NCI-H524 (cell line): ENCODE data around the gene WDR45B.

ENCODE experiments used
- DNase-seq, 2 experiments: peaks; one replicate each; lab custom pipeline; 2025; lab: John Stamatoyannopoulos, UW

The WDR45B gene

DNA sequence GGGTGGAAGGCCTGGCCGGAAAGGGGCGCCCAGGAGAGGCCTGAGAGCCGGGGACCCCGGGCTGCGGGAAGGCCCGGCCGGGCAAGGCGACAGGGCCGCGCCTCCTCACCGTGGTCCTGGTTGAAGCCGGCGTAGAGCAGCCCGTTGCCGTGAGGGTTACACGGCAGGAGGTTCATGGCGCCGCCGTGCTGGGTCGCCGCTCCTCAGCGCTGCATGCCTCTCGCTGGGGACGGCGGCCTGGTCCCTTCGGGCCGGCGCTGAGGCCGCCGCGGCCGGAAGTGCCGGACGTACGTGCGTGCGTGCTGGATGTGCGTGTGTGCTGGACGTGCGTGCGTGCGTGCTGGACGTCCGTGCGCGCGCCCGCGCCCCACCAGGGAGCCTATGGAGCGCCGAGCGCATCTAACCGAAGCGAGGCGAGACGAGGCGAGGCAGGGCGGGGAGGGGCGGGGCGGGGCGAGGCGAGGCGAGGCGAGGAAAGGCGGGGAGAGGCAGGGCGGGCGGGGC, at the start of gene WDR45B:
Gene WDR45B, minus strand, starts transcription at position 280 of the 504 bp plus-strand sequence. Its CDS starts 104 bp downstream, at position 176.
- DNase-seq, result peak; percentile 14 to 74

DNA sequence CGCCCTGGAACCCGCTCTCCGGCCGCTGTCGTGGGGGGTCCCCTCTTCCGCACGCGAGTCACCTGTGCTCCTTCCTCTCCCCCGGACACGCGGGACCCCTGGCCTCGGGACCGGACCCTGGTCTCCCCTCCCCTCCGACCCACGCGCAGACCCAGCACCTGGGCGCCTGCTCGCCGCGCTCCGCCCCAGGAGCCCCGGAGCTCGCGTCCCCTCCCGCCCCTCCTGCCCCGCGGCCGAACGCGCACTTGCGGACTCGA, 49.5 kb upstream of the WDR45B start:
- no peak for DNase-seq

DNA sequence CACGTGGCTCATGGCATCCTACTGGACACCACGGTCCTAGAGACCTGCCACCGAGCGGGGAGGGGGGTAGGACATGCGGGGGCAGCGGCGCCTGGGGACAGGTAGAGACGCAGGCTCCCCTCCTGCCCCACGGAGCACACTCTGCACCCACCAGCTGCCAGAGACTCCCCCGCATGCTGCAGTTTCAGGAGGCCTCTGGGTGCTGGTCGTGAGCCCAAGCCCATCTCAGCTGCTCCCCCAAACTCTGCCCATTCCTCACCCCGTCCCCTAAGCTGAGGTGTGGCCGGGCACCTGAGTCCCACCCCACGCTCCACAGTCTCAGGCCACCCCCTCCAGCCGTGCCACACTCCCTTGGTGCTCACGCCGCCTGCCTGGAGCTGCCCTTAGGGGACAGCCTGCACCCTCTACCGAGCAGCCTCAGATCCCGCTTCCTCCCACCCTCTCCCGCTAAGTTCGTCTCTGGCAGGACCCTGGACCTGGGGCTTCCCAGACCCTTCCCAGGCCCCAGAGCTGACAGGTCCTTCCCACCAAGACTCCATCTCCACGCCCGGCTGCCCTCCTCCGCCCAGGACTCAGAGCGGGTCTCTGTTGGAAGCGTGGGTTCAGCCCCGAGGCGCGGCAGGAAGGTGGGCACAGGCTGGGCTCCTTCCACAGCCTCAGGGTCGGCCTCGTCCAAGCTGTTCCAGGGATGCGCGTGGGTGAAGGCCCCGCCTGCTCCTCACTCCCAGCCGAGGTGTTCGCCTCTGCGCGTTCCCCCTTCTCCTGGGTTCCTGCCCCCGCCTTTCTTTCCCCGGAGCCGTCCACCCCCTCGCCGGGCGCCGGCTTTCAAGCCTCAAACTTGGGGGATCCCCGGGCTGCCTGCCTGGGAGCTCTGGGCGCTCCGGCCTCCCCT, 48.9 kb upstream of the WDR45B start:
- no peak for DNase-seq

GRCh38 chr17:82696259-82696658, 48.0 kb upstream of the WDR45B start:
- DNase-seq, result no peak

GRCh38 chr17:82694647-82695046, 46.4 kb upstream of the WDR45B start:
- DNase-seq, result no peak

- DNase-seq, result no peak
Observed at GRCh38 chr17:82693168-82693867, 45.1 kb upstream of the WDR45B start.

DNA sequence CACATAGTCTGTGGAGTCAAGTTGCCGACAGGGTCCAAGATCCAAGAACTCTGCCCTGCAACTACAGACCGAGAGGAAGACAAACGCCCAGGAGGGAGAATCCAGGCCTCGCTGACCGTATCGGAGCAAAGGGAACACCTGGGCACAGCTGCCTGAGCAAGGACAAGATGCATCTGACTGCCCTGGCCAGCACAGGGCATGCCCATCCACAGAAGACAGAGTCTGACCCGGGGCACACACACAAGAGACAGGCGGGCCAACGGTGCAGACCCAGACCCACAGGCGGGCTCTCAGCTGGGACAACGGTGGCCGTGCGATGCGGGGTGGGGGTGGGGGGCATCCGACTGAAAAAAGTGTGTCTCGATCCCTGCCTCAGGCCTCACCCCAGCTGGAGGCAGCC, 44.0 kb upstream of the WDR45B start:
- DNase-seq, result no peak

DNA sequence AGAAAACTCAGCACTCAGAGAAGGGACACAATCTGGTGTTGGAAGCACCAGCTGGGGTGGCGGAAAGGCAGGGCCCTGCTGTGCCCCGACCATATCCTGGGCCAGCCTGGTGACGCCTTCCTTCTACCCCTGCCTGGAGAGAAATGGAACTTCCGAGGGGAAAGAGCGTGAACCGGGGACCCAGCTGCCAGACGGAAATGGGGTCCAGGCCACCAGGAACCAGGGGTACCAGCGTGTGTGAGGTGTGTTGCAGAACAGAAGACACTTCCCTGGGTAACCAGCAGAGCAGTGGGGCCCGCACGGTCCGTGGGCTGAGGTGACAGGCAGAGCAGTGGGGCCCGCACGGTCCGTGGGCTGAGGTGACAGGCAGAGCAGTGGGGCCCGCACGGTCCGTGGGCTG, 43.5 kb upstream of the WDR45B start:
- no peak for DNase-seq

GRCh38 chr17:82690786-82691489, 42.7 kb upstream of the WDR45B start:
- no peak for DNase-seq

DNA sequence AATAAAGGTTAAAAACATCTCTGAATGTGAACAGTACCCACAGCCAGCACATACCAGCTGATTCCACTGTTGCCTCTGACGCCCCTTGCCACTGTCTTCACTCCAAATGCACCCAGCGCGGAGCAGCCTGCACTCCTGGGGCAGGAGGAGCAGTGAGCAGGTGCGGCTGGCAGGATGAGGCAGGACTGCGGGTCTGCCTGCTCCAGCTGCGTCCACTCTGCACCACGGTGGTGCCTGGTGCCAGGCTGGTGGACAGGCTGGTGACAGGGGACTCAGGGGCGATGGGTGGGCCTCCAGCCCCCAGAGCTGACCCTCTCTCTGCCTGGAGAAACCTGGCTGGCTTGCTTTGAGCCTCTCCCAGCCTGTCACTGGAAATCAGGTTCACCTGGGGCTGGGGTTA, 40.8 kb upstream of the WDR45B start:
- DNase-seq, result no peak

- DNase-seq, result no peak
Observed at GRCh38 chr17:82687871-82688270, 39.6 kb upstream of the WDR45B start.

- DNase-seq, result no peak
Observed at GRCh38 chr17:82687375-82687861, 39.2 kb upstream of the WDR45B start.

- DNase-seq, result no peak
Observed at GRCh38 chr17:82686366-82687324, 38.4 kb upstream of the WDR45B start.

DNA sequence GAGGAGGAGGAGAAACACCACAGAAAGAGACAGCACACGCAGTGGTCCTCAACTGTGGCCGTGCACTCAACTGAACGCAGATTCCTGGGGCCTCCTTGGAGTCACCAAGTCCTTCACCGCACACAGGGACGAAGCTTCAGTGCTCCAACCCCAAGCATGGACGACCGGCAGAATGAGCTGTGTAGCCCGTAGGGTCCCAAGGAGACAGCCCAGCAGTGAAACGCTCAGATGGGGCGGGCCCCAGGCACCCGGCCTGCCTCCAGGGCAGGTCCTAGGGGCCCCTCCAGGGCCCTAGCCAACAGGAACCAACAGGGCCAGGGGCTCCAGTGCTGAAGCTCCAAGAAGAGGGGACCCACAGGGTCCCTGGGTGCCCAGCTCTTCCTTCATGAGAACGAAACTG, 37.0 kb upstream of the WDR45B start:
- no peak for DNase-seq

- DNase-seq, result no peak
Observed at GRCh38 chr17:82684228-82684841, 36.1 kb upstream of the WDR45B start.

DNA sequence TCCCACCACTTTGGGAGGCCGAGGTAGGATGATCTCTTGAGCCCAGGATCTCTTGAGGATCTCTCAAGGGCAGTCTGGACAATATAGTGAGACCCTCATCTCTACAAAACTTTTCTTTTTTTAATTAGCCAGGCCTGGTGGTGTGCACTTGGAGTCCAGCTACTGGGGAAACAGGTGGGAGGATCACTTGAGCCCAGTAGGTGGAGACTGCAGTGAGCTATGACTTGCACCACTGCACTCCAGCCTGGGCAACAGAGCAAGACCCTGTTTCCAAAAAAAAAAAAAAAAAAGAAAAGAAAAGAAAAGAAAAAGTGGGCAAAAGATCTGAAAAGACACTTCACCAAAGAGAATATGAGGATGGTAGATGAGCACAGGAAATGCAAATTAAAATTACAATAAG, 35.3 kb upstream of the WDR45B start:
- DNase-seq, result no peak

DNA sequence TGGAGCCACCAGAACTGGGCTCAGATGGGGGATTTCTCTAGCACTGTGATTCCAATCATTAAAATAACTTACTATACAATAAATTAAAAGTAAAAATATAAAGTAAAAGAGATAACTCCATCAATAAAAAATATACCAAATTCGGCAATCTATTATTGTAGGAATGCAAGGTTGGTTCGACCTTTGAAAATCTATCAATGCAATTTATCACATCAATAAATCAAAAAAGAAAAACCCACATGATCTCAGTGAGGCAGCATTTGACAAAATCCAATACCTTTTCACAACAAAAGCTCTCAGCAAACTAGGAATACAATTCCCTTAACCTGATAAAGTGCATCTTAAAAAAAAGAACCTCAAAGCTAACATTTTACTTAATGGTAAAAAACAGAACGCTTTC, 33.3 kb upstream of the WDR45B start:
- no peak for DNase-seq

- DNase-seq, result no peak
Observed at GRCh38 chr17:82679586-82680465, 31.6 kb upstream of the WDR45B start.

DNA sequence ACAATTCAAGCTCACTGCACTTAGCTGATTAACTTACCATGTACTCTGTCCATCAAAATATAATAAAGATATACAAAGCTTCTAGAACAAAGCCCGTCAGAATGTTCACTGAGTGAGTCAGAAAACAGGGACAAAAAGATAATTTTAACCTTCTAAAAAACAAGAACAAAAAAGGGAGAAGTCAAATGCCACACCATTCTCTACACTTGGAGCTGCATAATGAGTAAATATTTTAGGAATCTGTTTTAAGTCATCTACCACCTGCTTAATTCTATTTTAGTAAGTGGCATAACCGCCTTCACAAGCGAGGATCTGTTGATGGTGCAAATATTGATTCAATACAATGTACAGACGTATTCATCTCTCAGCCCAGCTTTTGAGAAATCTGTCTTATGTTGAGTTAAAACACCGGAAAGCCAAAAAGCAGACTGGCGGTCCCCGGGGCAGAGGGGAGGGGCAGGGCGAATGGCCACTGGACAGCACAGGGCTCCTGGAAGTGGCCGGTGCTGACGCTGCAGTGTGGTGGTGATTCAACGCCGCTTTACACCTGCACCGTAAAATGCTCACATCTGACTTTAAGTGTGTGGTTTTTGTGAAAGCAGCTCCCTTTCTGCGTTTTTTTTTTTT, 30.1 kb upstream of the WDR45B start:
- DNase-seq, result no peak
